Effector memory CD4-positive, alpha-beta T cell (primary cell): ENCODE results near the gene DDX25.

Experiments used
- DNase-seq, 3 donors: peaks; one replicate each; pipeline ENCODE4 v3.0.0-alpha.2; 2020
- H3K27ac ChIP-seq: 2 replicates; pipeline ENCODE4 v1.7.0; 2013; ENCODE audit warnings: mild to moderate bottlenecking, low read length, moderate library complexity; ENCODE audit not compliant: insufficient read depth, poor library complexity, severe bottlenecking
- H3K27me3 ChIP-seq: replicated peaks from 2 replicates; pipeline ENCODE4 v1.7.0; 2013; ENCODE audit warnings: mild to moderate bottlenecking, low read length; ENCODE audit not compliant: insufficient read depth, control insufficient read depth, poor library complexity, severe bottlenecking
- H3K36me3 ChIP-seq: 2 replicates; pipeline ENCODE4 v1.7.0; 2013; ENCODE audit warnings: mild to moderate bottlenecking, low read length, moderate library complexity; ENCODE audit not compliant: control insufficient read depth, insufficient read depth
- H3K4me1 ChIP-seq: 2 replicates; pipeline ENCODE4 v1.7.0; 2013; ENCODE audit warnings: low read length, mild to moderate bottlenecking; ENCODE audit not compliant: control insufficient read depth, insufficient read depth, poor library complexity, severe bottlenecking
- H3K4me3 ChIP-seq: 2 replicates; pipeline ENCODE4 v1.7.0; 2013; ENCODE audit warnings: low read length, low read depth, mild to moderate bottlenecking; ENCODE audit not compliant: insufficient read depth, poor library complexity, severe bottlenecking
- H3K9me3 ChIP-seq: 2 replicates; pipeline ENCODE4 v1.7.0; 2013; ENCODE audit warnings: mild to moderate bottlenecking, low read length, moderate library complexity; ENCODE audit not compliant: control insufficient read depth

DDX25 gene

DNA sequence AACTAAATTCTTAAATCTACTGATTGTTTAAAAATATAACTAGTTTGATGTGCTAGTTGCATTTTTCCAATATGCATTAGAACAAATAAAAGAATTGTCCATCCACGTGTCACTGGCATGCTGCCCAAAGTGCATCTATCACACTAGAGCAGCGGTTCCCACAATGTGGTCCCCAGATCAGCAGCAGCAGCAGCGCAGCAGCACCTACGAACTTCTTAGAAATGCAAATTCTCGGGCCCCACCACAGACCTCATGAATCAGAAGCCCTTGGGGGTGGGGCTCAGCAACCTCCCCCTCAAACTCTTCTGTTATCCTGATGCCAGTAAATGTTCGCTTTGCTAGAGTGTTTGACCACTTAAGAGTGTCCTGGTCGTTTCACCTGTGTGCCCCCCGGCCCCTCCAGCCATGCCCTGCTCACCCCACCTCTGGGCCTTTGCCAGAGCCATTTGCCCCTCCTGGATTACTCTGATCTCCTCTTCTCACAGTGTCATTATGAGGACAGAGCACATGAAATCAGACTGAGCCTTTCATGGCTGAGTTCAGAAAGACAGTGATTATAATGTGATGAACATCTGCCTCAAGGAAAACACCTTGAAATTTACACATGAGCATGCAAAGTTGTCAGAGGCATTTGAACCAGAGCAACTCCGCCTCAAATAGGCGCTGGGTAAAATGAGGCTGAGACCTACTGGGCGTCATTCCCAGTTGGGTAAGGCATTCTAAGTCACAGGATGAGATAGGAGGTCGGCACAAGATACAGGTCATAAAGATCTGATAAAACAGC lies 28.9 kb downstream of the DDX25 start:
- Histone ChIP-seq H3K27me3 (no peaks in the 10 kb centered on the region), H3K4me1 (no peaks in the 10 kb centered on the region)

DNA sequence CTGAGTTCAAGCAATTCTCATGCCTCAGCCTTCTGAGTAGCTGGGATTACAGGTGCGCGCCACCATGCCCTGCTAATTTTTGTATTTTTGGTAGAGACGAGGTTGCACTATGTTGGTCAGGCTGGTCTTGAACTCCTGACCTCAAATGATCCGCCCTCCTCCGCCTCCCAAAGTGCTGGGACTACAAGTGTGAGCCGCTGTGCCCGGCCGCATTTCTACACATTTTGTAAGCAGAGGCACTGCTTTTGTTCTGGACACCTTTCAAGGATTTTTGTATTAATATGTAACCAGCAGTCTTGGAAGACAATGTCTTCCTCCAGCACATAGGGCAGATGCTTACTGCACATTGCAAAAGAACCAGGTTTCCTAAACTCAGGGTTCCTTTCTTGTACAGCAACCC lies 30.2 kb downstream of the DDX25 start:
- no peaks in the 10 kb centered on the region for H3K9me3 ChIP-seq
- no peak for DNase-seq
- H3K36me3 ChIP-seq: no peaks in the 10 kb centered on the region
- H3K4me1 ChIP-seq: no peaks in the 10 kb centered on the region
- H3K27me3 ChIP-seq: no peaks in the 10 kb centered on the region
- H3K4me3 ChIP-seq: no peak overlapping the region
- H3K27ac ChIP-seq: no peak overlapping the region

More for the DNA sequence above, 28.9 kb downstream of the DDX25 start:
- Histone ChIP-seq H3K4me3 (no peak overlapping the region), H3K9me3 (no peaks in the 10 kb centered on the region), H3K27ac (no peak overlapping the region), H3K36me3 (no peaks in the 10 kb centered on the region)
- no peak for DNase-seq

DNA sequence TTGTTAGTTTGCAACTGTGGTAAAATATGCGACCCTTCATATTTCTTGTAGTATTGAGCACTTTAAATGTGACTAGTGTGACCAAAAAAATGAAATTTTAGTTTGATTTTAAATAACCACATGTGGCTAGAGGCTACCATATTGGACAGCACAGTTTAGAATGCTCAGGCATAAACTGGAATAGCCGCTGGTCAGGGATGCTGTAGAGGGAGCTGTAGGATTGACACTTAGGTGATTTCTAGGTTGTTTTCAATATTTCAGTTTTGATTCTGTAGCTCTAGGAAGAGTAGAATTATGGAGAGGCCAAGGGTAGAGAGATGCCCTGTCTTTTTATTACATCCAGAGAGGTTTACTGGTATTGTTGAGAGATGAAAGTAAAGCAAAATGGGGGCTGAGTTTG lies 30.7 kb downstream of the DDX25 start:
- H3K9me3 ChIP-seq: no peaks in the 10 kb centered on the region

DNA sequence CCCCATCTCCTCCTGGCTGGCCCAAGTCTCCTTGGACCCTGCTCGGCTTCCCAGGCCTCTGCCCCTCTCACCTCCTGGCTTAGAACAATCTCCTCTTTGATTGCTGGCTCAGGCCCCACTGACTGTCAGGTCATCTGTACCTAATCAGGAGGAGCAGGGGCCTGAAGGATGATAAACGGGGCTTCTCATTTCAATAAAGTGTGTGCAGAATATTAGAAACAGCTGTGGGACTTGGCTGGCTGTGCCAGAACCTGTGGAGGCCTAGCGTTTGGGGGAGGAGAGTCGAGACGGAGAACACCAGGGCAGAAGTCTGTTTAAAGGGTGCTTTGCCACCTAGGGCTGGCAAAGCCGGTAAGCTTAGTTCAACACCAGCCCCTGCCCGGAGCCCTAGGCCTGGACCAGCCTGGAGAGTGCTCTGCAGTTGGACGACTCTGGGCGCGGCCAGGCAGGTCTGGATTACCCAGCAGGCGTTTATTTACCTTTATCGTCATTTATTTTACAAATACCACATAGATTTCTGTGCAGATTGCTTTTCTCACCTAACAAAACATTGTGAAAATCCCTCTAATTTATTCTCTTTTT lies 31.4 kb downstream of the DDX25 start:
- Histone ChIP-seq H3K36me3 (no peaks in the 10 kb centered on the region), H3K4me1 (no peaks in the 10 kb centered on the region), H3K27ac (no peak overlapping the region), H3K27me3 (no peaks in the 10 kb centered on the region), H3K9me3 (no peaks in the 10 kb centered on the region), H3K4me3 (no peak overlapping the region)
- no peak for DNase-seq

More for the DNA sequence above, 30.7 kb downstream of the DDX25 start:
- no peak overlapping the region for H3K27ac ChIP-seq
- no peak for DNase-seq
- no peaks in the 10 kb centered on the region for H3K36me3 ChIP-seq
- H3K4me1 ChIP-seq: no peaks in the 10 kb centered on the region
- H3K27me3 ChIP-seq: no peaks in the 10 kb centered on the region
- no peak overlapping the region for H3K4me3 ChIP-seq

DNA sequence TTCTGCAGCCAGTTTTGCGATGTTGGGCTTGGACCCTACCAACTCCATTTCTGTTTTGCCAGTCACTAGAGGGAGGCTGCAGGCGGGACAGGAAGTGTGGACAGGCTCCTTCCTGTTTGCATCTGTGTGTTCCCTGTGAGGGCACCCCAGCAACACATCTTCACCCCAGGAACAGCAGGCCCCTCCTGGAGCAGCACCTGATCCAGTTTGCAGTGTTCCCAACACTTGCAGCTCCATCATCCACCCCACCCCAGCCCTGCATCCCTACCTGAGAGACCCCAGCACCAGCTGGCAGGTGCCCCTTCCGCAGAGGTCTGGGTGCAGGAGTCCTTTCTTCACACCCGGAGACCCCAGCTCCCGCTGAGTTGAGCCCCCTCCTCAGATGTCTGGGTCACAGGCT lies 34.1 kb downstream of the DDX25 start:
- Histone ChIP-seq H3K9me3 (no peaks in the 10 kb centered on the region), H3K4me3 (no peak overlapping the region), H3K27ac (no peak overlapping the region), H3K27me3 (no peaks in the 10 kb centered on the region), H3K4me1 (no peaks in the 10 kb centered on the region), H3K36me3 (no peaks in the 10 kb centered on the region)
- DNase-seq: no peak

DNA sequence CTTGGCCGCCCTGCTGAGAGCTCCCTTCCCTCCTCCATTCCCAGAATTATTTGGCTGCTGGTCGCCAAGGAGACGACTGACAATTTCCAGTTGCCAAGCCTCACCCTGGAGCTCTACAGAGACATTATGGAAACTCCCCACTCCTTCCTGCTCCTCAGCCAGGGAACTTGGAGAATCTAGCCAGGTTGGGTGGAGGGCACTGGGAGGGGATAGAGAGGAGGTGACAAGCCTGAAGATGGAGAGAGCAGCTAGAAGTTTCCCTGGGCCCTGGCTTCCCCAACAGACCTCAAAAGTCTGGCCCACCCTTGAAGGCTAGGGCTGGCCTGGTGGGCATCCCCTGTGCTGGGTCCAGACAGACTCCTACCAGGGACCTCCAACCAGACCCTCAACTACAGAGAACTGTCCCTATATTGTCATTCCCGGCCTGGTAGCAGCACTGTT lies 34.8 kb downstream of the DDX25 start:
- no peak for DNase-seq
- Histone ChIP-seq H3K4me3 (no peak overlapping the region), H3K4me1 (no peaks in the 10 kb centered on the region), H3K36me3 (no peaks in the 10 kb centered on the region), H3K27ac (no peak overlapping the region), H3K27me3 (no peaks in the 10 kb centered on the region), H3K9me3 (no peaks in the 10 kb centered on the region)

DNA sequence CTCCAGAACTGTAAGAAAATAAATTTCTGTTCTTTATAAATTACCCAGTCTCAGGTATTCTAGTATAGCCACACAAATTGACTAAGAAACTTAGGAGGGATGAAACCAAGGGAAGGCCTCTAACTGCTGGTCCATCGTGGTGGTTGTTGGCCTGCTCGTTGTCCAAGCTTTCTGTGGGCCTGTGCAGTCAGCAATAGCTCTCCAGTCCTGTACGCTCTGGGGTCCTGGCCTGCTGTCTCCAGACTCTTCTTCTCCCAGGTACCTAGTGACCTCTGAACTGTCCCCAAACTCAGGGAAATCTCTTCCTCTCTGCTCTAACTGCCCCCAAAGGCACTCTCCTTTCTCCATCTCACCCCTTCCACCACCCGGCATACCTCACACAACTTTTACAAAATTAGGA lies 35.8 kb downstream of the DDX25 start:
- Histone ChIP-seq H3K4me3 (no peak overlapping the region), H3K27me3 (no peaks in the 10 kb centered on the region), H3K27ac (no peak overlapping the region), H3K4me1 (no peaks in the 10 kb centered on the region), H3K36me3 (no peaks in the 10 kb centered on the region), H3K9me3 (no peaks in the 10 kb centered on the region)
- DNase-seq: no peak

DNA sequence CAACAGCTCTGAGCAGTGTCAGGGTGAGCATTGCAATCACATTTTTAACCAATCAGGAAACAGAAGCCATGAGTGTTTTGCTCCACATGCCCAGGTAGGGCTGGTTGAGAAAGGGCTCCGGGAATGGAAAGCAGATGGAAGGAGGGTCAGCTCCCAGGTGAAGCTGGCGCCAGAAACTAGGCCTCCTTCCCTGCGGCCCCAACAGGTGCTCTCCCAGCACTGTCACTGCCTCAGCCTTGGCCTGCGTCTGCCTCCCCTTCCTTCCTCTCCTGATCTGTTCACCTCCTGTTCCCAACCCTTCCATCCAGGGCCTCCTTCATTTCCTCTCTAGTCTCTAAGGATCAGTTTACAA lies 36.9 kb downstream of the DDX25 start:
- H3K9me3 ChIP-seq: no peaks in the 10 kb centered on the region
- no peak overlapping the region for H3K4me3 ChIP-seq
- H3K27ac ChIP-seq: no peak overlapping the region
- no peaks in the 10 kb centered on the region for H3K27me3 ChIP-seq
- H3K36me3 ChIP-seq: no peaks in the 10 kb centered on the region
- H3K4me1 ChIP-seq: no peaks in the 10 kb centered on the region
- DNase-seq: no peak

DNA sequence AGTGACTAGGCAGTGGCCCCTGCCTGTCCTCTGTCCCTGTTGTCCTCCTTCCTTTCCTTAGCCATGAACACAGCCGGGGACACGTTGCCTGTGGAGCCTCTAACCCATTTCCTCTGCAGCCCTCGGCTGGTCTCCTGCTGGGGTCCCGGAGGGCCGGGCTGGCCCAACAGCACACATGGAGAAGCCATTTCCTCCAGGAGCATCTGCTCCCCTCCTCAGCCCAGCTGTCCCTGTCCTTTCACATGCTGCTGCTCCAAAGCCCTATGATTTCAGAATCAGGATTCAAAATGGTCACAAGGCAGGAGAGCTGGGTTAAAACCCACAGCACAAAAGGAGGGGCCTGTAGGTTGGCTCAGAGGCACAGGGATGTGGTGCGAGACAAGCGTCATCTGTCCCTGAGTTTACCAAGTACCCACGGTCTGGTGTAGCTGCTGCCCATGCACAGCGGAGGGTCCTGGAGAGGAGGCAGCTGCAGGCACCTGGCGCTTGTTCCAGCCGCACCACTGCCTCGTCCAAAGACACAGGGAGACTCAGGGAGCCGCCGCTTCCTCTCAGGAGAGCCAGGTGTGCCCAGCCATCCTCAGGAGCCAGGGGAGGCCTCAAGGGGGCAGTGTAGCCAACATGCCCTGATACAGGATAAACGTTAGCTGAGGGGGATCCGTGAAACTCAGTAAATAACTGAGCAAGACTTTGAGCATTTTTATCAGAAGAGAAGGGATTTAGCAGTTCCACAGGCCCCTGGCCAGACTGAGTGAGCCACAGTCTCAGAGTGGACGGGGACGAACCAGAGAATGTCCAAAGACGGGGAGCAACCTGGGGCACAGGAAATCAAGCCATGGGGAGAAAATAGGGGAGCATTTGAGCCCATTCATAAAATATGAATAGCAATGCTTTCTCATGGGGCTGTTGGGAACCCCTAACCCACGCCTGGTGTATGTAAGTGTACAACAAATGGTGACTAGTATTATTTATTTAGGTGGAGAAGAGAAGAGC lies 37.6 kb downstream of the DDX25 start:
- Histone ChIP-seq H3K4me3 (no peak overlapping the region), H3K36me3 (no peaks in the 10 kb centered on the region), H3K27ac (no peak overlapping the region), H3K27me3 (no peaks in the 10 kb centered on the region), H3K9me3 (no peaks in the 10 kb centered on the region), H3K4me1 (no peaks in the 10 kb centered on the region)
- peak in 1 of 3 donors; percentile 5 for DNase-seq
